Stimulated activated CD4-positive, alpha-beta T cell treated with anti-CD3 and anti-CD28 coated beads, Interleukin-12 subunit alpha, Interleukin-12 subunit beta, amount 100 ng/mL, for 4 hours (primary cell): ENCODE measurements around the gene ARMC12.

Experiments
- DNase-seq: peaks from one replicate; pipeline ENCODE4 v3.0.0-alpha.2; 2020

ARMC12 gene

DNA sequence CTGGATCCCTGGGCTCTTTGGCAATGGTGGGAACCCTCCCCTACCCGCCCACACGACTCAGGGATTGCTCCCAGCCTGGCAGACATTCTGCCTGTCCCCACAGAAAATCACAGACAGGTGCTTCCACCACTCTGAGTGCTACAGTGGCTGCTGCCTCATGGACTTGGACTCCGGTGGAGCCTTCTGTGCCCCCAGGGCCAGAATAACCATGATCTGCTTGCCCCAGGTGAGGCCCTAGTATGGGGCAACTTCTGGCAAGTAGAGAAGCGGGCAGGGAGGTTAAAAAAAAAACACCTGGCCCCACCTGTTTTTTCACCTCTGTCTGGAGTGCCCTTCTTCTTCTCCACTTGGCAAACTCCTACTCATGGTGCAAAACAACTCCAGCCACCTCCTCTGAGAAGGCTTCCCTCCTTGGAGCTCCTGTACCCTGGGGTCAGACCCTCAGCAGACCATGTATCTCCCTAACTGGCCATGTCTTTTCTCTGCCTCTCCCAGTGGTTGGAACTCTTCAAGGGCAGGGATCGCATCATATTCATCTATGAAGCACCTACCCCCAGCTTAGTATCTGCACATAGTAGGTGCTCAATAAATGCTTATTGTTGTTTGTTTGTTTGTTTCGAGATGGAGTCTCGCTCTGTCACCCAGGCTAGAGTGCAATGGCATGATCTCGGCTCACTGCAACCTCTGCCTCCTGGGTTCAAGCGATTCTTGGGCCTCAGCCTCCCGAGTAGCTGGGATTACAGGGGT, 40.7 kb downstream of the ARMC12 start:
- no peak for DNase-seq

DNA sequence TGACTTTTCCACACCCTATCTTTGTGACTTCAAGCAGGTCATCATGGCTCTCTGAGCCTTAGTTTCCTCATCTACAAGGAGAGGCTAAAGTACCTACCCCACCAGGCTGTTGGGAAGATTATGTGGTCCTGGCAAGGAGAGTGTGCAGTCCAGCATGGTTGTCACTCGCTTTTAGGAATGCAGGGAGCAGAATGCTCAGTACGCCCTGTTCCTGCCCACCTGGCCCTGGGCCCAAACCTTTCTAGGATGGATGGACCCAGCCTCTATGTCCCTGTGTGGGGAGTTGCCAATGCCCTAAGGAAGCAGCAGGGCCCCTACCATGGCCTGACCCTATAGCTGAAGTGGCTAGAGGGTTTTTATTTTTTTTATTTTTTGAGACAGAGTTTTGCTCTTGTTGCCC, 41.6 kb downstream of the ARMC12 start:
- no peak for DNase-seq

GRCh38 chr6:35780719-35781118, 43.9 kb downstream of the ARMC12 start, which contains the start of gene CLPSL1:
CLPSL1 (plus strand) TSS chr6:35781019; CDS start chr6:35781111, 92 bp downstream.
- DNase-seq, result no peak

GRCh38 chr6:35781290-35781689, 44.5 kb downstream of the ARMC12 start:
- DNase-seq, result no peak

DNA sequence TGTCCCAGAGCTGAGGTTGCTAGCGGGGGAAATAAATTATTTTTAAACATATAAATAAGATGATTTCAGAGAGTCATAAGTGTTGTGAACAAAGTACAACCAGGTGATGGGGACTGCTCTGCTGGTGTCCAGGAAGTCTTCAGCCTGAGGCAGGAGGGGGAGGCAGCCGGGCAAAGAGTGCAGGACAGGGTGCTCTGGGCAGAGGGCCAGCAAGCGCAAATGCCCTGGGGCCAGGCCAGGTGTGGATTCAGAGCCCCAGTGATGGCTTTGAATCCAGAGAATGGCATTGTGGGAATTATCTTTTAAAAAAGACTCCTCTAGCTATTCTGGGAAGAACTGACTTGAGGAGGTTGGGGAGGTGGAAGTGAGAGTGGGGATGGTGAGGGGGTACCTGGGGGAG, 45.6 kb downstream of the ARMC12 start:
- DNase-seq, result no peak

GRCh38 chr6:35784200-35784599, 47.4 kb downstream of the ARMC12 start:
- DNase-seq, result no peak

DNA sequence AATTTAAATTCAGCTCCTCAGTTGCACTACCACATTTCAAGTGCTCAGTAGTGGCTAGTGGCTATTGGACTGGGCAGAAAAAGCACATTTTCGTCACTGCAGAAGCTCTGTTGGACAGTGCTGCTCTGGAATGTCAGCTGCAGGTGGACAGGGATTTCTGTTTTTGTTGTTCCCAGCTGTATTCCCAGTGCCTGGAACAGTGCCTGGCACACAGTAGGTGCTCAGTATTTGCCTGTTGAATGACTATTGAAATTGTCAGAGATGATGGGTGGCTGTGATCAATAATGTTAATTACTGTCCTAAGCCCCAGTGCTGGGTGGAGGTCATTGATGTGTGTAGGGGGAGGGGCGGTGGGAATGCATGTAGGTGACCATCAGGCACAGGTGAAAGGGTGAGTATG, 49.4 kb downstream of the ARMC12 start:
- no peak for DNase-seq

- DNase-seq, result no peak
These were observed 50.0 kb downstream of the ARMC12 start for GRCh38 chr6:35786810-35787209.

DNA sequence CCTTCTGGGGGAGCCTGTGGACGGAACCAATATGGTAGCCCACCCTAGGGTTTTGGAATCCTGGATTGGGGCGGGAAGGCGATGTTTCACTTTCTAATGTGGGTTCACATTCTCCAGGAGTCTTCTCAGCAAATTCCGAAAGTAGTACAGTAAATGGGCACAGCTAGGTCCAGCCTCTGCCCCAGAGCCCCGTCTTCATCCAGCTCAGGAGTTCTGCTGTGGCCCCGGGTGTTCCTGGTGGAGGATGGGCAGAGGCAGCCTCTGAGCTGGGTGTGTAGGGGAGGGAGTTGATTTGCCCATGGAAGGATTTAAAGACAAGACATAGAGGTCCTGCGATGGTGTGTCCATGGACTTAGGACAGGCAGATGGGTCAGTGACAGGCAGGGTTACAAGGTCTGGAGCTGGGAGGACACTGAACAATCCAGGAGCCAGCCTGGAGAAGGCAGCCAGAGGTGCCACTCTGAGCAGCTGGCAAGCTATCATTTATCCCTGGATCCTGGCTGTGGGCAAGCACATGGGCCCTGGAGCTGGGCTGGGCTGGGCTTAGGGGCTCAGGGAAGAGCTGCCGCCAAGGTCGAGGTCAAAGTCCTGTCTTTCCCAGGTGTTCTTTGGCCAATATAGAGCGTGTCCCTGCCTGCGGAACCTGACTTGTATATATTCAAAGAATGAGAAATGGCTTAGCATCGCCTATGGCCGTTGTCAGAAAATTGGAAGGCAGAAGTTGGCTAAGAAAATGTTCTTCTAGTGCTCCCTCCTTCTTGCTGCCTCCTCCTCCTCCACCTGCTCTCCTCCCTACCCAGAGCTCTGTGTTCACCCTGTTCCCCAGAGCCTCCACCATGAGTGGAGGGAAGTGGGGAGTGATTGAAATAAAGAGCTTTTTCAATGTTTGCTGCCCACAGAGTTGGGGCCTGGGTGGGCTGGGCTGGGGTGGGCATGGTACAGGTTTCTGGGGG, 50.7 kb downstream of the ARMC12 start:
- DNase-seq, result no peak

DNA sequence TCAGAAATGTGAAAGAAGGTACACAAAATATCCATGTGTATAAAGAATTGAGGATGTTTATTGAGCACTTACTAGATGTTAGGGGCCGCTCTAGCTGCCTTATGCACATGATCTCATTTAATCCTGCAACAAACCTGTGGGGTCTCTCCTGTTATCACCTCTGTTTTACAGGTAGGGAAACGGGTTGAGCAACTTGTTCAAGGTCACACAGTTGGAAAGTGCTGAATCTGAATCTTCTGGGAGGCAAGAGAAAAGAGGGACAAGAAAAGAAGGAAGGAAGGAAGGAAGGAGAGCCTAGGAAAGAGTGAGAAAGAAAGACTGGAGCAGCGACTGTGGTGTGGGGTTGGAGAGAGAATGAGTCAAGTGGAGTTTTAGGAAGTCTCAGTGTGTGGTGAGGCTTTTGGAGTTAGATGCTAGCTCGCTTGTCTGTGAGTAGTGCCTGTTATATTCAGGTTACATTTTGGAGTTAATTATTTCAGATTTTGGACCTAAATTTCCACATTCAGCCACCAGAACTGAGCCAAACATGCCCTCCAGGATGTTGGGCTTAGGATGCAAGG, 51.7 kb downstream of the ARMC12 start:
- DNase-seq, result no peak

DNA sequence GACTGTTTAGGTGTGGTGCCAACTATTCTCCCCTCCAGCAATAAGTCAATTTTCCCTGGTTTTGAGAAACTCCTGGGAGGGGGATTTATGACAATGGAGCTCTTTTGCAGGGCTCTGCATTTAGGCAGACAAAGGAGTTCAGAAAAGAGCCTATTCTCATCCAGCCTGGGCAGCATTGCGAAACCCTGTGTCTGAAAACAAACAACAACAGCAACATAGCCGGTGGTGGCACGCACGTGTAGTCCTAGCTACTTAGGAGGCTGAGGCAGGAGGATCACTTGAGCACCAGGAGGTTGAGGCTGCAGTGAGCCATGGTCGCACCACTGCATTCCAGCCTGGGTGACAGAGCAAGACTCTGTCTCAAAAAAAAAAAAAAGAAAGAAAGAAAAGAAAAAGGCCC, 53.9 kb downstream of the ARMC12 start:
- no peak for DNase-seq

DNA sequence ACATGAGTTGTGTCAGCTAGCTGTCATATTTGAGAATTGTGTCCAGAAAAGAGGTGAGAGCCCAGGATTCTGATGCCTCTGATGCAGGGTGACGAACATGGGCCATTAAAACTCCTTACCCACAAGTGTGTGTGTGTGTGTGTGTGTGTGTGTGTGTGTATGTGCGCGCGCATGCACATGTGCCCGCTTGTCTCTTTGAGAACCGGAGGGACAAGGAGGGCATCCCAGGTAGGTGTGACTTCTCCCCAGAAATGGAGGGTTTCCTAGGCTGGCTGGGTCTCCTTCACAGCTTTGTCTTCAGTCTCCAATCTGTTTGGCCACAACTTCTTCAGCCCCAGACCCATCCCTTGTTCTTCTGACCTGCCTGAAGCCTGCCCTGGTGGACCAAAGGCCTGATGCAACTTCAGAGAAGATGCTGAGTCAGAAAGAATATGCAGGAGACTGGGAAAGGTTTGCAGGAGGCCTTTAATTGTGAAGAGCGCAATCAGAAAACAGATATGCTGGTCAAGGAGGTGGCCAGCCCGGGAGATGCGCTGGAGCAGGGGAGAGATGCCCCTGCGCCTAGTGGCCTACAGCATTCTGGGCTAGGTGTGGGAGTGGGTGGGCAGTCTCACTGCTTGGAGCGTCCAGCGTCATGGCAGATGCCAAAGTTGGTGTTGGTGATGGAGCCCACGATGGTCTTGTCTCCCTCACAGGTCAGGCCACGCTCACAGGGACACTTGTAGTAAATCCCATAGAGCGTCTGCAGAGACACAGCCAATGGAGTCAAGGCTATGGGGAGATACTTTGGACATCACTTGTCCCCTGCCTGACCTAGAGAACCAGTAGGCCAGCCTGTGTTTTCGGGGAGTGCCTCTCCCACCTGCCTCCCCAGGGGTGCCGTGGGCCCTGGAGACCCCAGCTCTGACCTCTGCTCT, 58.0 kb downstream of the ARMC12 start:
- DNase-seq, result no peak

- no peak for DNase-seq
These were observed 58.7 kb downstream of the ARMC12 start for GRCh38 chr6:35795453-35796071.

GRCh38 chr6:35796236-35796635, 59.4 kb downstream of the ARMC12 start:
- no peak for DNase-seq

DNA sequence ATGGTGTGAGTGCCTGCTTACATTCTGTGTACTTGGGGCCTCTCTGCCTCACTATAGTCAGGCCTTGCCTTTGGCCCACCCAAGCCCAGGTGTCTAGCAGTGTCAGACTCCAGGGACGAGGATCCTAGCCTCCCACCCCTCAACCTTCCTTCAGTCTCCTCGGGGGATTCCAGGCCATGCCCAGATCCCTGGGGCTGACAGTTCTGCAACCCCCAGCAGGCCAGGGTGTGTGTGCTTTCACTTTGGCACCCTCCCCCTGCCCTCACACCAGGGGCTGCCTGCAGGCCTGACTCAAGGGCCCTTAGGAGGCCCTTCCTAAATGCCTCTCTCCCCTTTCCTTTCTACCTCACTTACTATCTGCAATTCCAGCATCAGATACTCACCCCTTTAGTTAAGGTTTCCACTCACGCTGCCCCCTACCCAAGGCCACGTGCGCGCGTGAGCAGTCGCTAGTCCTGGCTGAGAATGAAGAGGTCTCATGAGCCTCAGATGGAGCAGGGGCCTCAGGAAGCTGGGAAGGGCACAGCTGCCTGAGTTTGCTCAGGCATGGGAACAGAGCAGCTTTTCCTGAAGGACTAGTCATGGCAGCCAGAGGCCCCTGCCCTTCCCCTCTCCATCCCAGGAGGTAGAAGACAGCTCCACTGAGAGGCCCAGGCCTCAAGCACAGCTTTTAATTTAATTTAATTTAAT, 61.1 kb downstream of the ARMC12 start:
- DNase-seq, result no peak
